UCSD-AML1 (cell line): ENCODE results near the gene NME5.

Experiments
- DNase-seq: peaks from one replicate; lab custom pipeline; 2025; ENCODE audit not compliant: unreplicated experiment; lab: John Stamatoyannopoulos, UW

The NME5 gene

GRCh38 chr5:138139781-138140090, 508 bp upstream of the NME5 start:
- no peak for DNase-seq

- no peak for DNase-seq
These were observed 6.7 kb downstream of the NME5 start for GRCh38 chr5:138132543-138132942.

- DNase-seq: no peak
These were observed 9.9 kb downstream of the NME5 start for GRCh38 chr5:138129347-138129746.

GRCh38 chr5:138128334-138128733, 10.9 kb downstream of the NME5 start:
- DNase-seq: no peak

- DNase-seq: no peak
These were observed 24.0 kb downstream of the NME5 start for GRCh38 chr5:138115254-138115653.

GRCh38 chr5:138111937-138112336, 27.3 kb downstream of the NME5 start:
- no peak for DNase-seq

GRCh38 chr5:138111181-138111580, 28.0 kb downstream of the NME5 start:
- DNase-seq: no peak

- DNase-seq: no peak
These were observed 28.8 kb downstream of the NME5 start for GRCh38 chr5:138110266-138110963.

- no peak for DNase-seq
These were observed 29.6 kb downstream of the NME5 start for GRCh38 chr5:138109463-138110265.

GRCh38 chr5:138107213-138107612, 32.0 kb downstream of the NME5 start:
- no peak for DNase-seq

- DNase-seq: no peak
These were observed 33.5 kb downstream of the NME5 start for GRCh38 chr5:138105709-138106108.

- no peak for DNase-seq
These were observed 36.0 kb downstream of the NME5 start for GRCh38 chr5:138103319-138103637.

GRCh38 chr5:138102454-138103318, 36.5 kb downstream of the NME5 start:
- no peak for DNase-seq

- no peak for DNase-seq
These were observed 42.0 kb downstream of the NME5 start for GRCh38 chr5:138096997-138097828.

- DNase-seq: no peak
These were observed 42.9 kb downstream of the NME5 start for GRCh38 chr5:138096363-138096762.

- DNase-seq: no peak
These were observed 43.9 kb downstream of the NME5 start for GRCh38 chr5:138095100-138095907.

GRCh38 chr5:138093036-138093435, 46.2 kb downstream of the NME5 start:
- no peak for DNase-seq

GRCh38 chr5:138092301-138092700, 46.9 kb downstream of the NME5 start:
- no peak for DNase-seq

- no peak for DNase-seq
These were observed 47.5 kb downstream of the NME5 start for GRCh38 chr5:138091685-138092084.

GRCh38 chr5:138083702-138084101, 55.5 kb downstream of the NME5 start, which contains the start of gene WNT8A:
Gene WNT8A (plus strand): TSS chr5:138084033. CDS start chr5:138084128, 95 bp downstream.
- no peak for DNase-seq
